NCI-H2107 treated with DMSO at 0.1 percent for 48 hours (cell line): ENCODE data around the gene TMEM145.
A peak's percentile ranks its signal among the peaks of the same experiment; 100 is the strongest.

Experiments
- DNase-seq: peaks from one replicate; lab custom pipeline; 2025; ENCODE audit not compliant: unreplicated experiment; lab: John Stamatoyannopoulos, UW

The TMEM145 gene

DNA sequence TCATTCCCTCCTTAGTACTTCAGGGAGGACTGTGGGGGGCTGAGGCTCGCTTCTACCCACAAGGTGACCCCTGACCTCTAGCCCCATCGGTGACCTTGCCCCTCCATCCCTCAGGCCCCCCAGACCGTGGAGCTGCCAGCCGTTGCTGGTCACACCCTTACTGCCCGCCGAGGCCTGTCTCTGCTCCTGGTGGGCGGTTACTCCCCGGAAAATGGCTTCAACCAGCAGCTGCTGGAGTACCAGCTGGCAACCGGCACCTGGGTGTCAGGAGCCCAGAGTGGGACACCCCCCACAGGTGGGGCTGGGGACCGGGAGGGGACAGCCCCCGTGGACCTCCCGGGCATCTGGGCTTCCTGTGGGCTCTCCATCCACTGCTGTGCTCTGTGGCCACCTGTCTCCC is 44.2 kb downstream of the TMEM145 start:
- DNase-seq = no peak

DNA sequence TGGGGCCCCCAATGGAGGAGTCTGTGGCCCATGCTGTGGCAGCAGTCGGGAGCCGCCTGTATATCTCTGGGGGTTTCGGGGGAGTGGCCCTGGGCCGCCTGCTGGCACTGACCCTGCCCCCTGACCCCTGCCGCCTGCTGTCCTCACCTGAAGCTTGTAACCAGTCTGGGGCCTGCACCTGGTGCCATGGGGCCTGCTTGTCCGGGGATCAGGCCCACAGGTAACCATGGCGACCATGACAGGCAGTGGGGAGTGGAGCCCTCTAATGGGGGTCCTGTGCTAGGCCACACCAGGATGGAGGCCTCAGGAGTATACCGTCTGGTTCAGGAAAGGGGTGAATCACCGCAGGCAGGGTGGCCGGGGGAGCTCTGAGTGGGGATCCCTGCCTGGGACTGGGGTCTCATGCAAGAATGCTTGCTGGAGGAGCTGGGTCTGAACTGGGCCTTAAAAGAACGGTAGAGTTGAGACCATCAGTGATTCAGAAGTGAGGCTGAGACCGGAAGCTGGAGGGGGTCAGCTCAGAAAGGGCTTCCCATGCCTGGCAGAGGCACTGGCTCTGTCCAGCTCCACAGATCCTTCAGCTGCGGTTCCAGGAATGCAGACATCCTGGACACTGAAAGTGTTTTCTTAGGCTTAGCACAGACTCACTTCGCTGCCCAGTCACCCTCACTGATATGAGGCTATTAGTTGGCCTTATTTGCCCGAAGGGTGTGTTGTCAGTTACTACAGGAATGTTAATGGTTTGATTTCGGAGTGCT is 47.9 kb downstream of the TMEM145 start:
- no peak for DNase-seq

DNA sequence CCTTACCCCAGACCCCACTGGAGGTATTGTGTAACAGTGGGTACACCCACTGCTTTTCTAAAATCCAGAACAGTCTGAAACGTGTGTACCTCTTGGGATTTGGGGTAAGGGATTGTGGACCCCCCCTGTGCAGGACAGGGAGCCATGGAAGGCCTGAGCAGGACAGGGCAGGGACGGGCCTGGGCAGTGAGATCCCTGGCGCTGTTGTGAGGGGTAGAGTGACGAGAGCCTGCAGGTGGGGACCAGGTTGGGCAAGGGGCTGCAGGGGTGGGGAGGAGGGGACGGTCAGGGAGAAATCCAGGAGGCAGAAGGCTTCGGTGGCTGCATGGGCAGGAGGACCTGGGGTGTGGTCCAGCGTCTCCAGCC is 48.4 kb downstream of the TMEM145 start:
- no peak for DNase-seq

DNA sequence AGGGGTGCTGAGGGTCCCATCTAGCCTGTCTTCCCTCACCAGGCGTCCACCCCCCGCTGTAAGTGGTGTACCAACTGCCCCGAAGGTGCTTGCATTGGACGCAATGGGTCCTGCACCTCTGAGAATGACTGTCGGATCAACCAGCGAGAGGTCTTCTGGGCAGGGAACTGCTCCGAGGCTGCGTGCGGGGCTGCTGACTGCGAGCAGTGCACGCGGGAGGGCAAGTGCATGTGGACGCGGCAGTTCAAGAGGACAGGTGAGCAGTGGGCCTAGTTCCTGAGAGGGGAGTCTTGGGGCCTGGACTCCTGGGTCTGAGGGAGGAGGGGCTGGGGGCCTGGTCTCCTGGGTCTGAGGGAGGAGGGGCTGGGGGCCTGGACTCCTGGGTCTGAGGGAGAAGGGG is 49.2 kb downstream of the TMEM145 start:
- no peak for DNase-seq

DNA sequence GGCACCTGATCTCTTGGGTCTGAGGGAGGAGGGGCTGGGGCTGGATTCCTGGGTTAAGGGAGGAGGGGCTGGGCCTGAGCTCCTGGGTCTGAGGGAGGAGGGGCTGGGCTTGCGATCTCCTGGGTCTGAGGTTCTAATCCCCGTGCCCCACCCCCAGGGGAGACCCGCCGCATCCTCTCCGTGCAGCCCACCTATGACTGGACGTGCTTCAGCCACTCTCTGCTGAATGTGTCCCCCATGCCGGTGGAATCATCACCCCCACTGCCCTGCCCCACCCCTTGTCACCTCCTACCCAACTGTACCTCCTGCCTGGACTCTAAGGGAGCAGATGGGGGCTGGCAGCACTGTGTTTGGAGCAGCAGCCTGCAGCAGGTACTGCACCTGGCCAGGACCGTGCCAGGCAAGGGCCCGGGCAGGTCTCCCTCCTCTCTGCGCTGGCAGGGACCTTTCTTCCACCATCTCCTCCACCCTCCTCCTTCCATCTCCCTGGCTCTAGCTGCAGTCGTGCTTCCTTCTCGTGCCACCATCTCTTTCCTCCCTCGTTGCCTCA is 49.9 kb downstream of the TMEM145 start:
- no peak for DNase-seq

DNA sequence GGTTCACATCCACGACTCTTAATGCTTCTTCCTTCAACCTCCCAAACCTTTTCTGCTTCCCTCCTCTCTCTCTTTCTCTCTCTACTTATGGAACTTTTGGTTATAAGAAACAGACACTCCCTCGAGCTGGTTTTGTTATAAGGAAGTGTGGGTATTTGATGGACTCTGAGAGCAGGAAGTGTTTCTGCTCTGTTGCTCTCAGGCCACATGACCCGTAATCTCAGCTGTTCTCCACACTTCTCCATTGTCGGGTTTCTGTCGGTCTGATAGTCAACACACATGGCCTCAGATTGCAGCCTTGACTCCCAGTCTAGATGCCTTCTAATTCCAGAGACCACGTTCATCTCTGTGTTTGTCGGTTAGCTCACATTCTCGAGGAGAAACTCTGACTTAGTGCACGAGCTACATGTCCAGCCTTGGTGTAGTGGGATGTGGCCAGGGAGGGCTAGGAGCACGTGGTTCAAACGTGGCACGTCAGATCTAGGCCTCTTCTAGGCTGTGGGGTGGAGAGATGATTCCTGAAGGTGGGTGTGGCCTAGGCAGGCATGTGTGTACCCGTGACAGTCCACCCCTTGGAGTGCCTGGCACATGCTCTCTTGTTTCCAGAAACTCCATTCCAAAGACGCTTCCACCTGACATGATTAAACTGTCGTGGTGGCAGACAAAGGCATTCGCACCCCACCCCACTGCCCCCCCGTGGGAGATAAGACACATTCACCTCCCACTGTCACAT is 50.7 kb downstream of the TMEM145 start:
- no peak for DNase-seq

GRCh38 chr19:42366673-42367072 is 53.6 kb downstream of the TMEM145 start:
- DNase-seq = no peak

DNA sequence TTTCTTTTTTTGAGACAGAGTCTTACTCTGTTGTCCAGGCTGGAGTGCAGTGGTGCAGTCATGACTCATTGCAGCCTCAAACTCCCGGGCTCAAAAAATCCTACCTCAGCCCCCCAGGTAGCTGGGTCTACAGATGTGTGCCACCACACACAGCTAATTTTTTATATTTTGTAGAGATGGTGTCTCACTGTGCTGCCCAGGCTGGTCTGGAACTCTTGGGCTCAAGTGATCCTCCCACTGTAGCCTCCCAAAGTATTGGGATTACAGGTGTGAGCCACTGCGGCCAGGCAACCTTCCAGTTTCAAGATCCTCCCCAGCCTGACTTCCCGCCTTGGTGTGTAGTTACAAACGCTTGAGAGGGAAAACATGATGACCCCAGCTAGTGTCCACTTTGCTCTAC is 54.8 kb downstream of the TMEM145 start:
- no peak for DNase-seq

- DNase-seq = no peak
Observed at GRCh38 chr19:42368360-42368759, 55.3 kb downstream of the TMEM145 start.

DNA sequence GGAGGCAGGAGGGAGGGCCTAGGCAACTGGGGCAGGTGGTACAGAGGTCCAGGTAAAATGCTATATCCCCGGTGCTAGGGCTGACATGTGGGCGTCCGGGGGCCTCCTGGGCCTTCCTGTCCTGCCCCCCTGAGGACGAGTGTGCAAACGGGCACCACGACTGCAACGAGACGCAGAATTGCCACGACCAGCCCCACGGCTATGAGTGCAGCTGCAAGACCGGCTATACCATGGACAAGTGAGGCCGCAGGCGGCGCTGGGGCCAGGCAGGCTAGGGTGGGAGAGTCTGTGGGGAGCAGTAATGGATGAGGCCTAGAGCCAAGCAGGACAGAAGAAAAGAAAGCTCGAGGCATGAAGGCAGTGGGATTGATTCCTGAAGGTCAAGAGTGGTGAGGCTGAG is 55.7 kb downstream of the TMEM145 start:
- no peak for DNase-seq

- no peak for DNase-seq
Observed at GRCh38 chr19:42369433-42370067, 56.4 kb downstream of the TMEM145 start.

DNA sequence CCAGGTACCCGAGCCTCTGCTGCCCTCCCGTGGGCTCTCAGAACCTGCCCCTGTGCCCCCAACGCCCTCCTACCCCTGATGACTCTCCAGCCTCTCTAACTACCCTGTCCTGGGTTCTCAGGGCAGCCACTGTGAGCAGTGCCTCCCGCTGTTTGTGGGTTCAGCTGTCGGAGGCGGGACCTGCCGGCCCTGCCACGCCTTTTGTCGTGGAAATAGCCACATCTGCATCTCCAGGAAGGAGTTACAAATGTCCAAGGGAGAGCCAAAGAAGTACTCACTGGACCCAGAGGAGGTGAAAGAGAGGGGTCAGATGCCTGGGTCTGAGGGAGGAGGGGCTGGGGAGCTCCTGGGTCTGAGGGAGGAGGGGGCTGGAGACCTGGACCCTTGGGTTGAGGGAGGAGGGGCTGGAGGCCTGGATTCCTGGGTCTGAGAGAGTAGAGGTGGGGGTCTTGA is 57.0 kb downstream of the TMEM145 start:
- peak; percentile 21 for DNase-seq

GRCh38 chr19:42370626-42371175 is 57.6 kb downstream of the TMEM145 start:
- DNase-seq = no peak
